ENCODE results near the gene MINDY3.
A peak's percentile ranks its signal among the peaks of the same experiment; 100 is the strongest.

The MINDY3 gene

GRCh38 chr10:15808204-15808797 lies 52.0 kb downstream of the MINDY3 start:
- DNase-seq (ENCODE audit: low read depth in 4 of 4, low spot score in 1 of 4), result no peak

- DNase-seq (ENCODE audit: low read depth in 4 of 4, low spot score in 1 of 4), result no peak
Measured at GRCh38 chr10:15805395-15806058, 54.8 kb downstream of the MINDY3 start.

GRCh38 chr10:15804109-15804508 lies 56.2 kb downstream of the MINDY3 start:
- no peak for DNase-seq (ENCODE audit: low read depth in 4 of 4, low spot score in 1 of 4)

GRCh38 chr10:15802375-15802949 lies 57.8 kb downstream of the MINDY3 start:
- DNase-seq (ENCODE audit: low read depth in 4 of 4, low spot score in 1 of 4), result peak in 2 of 4 experiments; percentile 8 to 17

GRCh38 chr10:15801641-15802040 lies 58.7 kb downstream of the MINDY3 start:
- no peak for DNase-seq (ENCODE audit: low read depth in 4 of 4, low spot score in 1 of 4)

GRCh38 chr10:15801147-15801546 lies 59.2 kb downstream of the MINDY3 start:
- DNase-seq (ENCODE audit: low read depth in 4 of 4, low spot score in 1 of 4), result no peak

GRCh38 chr10:15797346-15797745 lies 63.0 kb downstream of the MINDY3 start:
- DNase-seq (ENCODE audit: low read depth in 4 of 4, low spot score in 1 of 4), result no peak

- DNase-seq (ENCODE audit: low read depth in 4 of 4, low spot score in 1 of 4), result no peak
Measured at GRCh38 chr10:15796762-15797161, 63.5 kb downstream of the MINDY3 start.

- DNase-seq (ENCODE audit: low read depth in 4 of 4, low spot score in 1 of 4), result no peak
Measured at GRCh38 chr10:15796098-15796759, 64.1 kb downstream of the MINDY3 start.

GRCh38 chr10:15795036-15795792 lies 65.1 kb downstream of the MINDY3 start:
- no peak for DNase-seq (ENCODE audit: low read depth in 4 of 4, low spot score in 1 of 4)

- DNase-seq (ENCODE audit: low read depth in 4 of 4, low spot score in 1 of 4), result no peak
Measured at GRCh38 chr10:15794569-15794968, 65.7 kb downstream of the MINDY3 start.

GRCh38 chr10:15793664-15794063 lies 66.6 kb downstream of the MINDY3 start:
- no peak for DNase-seq (ENCODE audit: low read depth in 4 of 4, low spot score in 1 of 4)

- no peak for DNase-seq (ENCODE audit: low read depth in 4 of 4, low spot score in 1 of 4)
Measured at GRCh38 chr10:15792777-15793176, 67.5 kb downstream of the MINDY3 start.

GRCh38 chr10:15791816-15792524 lies 68.3 kb downstream of the MINDY3 start:
- no peak for DNase-seq (ENCODE audit: low read depth in 4 of 4, low spot score in 1 of 4)

GRCh38 chr10:15789793-15790525 lies 70.3 kb downstream of the MINDY3 start:
- no peak for DNase-seq (ENCODE audit: low read depth in 4 of 4, low spot score in 1 of 4)

- DNase-seq (ENCODE audit: low read depth in 4 of 4, low spot score in 1 of 4), result no peak
Measured at GRCh38 chr10:15787426-15787825, 72.9 kb downstream of the MINDY3 start.

GRCh38 chr10:15784662-15785300 lies 75.5 kb downstream of the MINDY3 start:
- DNase-seq (ENCODE audit: low read depth in 4 of 4, low spot score in 1 of 4), result no peak

GRCh38 chr10:15783941-15784636 lies 76.2 kb downstream of the MINDY3 start:
- no peak for DNase-seq (ENCODE audit: low read depth in 4 of 4, low spot score in 1 of 4)

GRCh38 chr10:15782851-15783250 lies 77.5 kb downstream of the MINDY3 start:
- no peak for DNase-seq (ENCODE audit: low read depth in 4 of 4, low spot score in 1 of 4)

Data from stimulated activated CD4-positive, alpha-beta T cell treated with anti-CD3 and anti-CD28 coated beads, Interleukin-1b, Interleukin-23, amount 100 ng/mL, for 24 hours (primary cell).